Activated CD8-positive, alpha-beta memory T cell treated with anti-CD3 and anti-CD28 coated beads for 1 hour (primary cell): ENCODE data around the gene CIITA.

Experiments used
- DNase-seq, 2 donors: peaks; one replicate each; pipeline ENCODE4 v3.0.0-alpha.2; 2020; ENCODE audit warnings: low read depth in 1 of 2; ENCODE audit errors: extremely low read depth in 1 of 2

The CIITA gene

GRCh38 chr16:10878644-10879501 is 1.9 kb downstream of the CIITA start:
- DNase-seq: peak in 1 of 2 donors; percentile 8

GRCh38 chr16:10879681-10880589 is 2.9 kb downstream of the CIITA start:
- no peak for DNase-seq

GRCh38 chr16:10880594-10881452 is 3.8 kb downstream of the CIITA start:
- DNase-seq: no peak

GRCh38 chr16:10881479-10882030 is 4.6 kb downstream of the CIITA start:
- no peak for DNase-seq

- DNase-seq: no peak
These were observed 6.0 kb downstream of the CIITA start for GRCh38 chr16:10883004-10883403.

GRCh38 chr16:10885246-10885645 is 8.2 kb downstream of the CIITA start:
- DNase-seq: no peak

GRCh38 chr16:10888320-10888937 is 11.4 kb downstream of the CIITA start:
- no peak for DNase-seq

- no peak for DNase-seq
These were observed 12.9 kb downstream of the CIITA start for GRCh38 chr16:10889855-10890254.

GRCh38 chr16:10892782-10893318 is 15.8 kb downstream of the CIITA start:
- no peak for DNase-seq

GRCh38 chr16:10895053-10895946 is 18.3 kb downstream of the CIITA start:
- DNase-seq: peak in 1 of 2 donors; percentile 7

- no peak for DNase-seq
These were observed 19.2 kb downstream of the CIITA start for GRCh38 chr16:10896165-10896564.

GRCh38 chr16:10896723-10897122 is 19.7 kb downstream of the CIITA start:
- no peak for DNase-seq

GRCh38 chr16:10897134-10897533 is 20.1 kb downstream of the CIITA start:
- no peak for DNase-seq

GRCh38 chr16:10902999-10903398 is 26.0 kb downstream of the CIITA start:
- DNase-seq: no peak

GRCh38 chr16:10906482-10906881 is 29.5 kb downstream of the CIITA start:
- DNase-seq: no peak

- no peak for DNase-seq
These were observed 30.1 kb downstream of the CIITA start for GRCh38 chr16:10906914-10907756.

GRCh38 chr16:10907757-10908045 is 30.7 kb downstream of the CIITA start:
- DNase-seq: no peak

- no peak for DNase-seq
These were observed 34.3 kb downstream of the CIITA start for GRCh38 chr16:10911267-10911666.
